ENCODE results near the gene ZBTB18.
"Not testable (repeated sequence)": the region's sequence is repeated elsewhere in the genome, so short reads cannot be mapped to it uniquely, and the experiment has no call there.

ZBTB18 gene

GRCh38 chr1:244050835-244051444, at the start of gene ZBTB18:
Gene ZBTB18 (plus strand): TSS chr1:244051283. CDS start chr1:244051432, 149 bp downstream.
- H3K9ac ChIP-seq (ENCODE audit: low read depth, low read length), result peak within 1 kb of the TSS; percentile 91
- H3K9me3 ChIP-seq (ENCODE audit: control insufficient read depth, insufficient read depth, low read length), result no peaks in the 10 kb centered on the region
- no peaks in the 10 kb centered on the region for H3K36me3 ChIP-seq (ENCODE audit: insufficient read depth, low read length)
- H3K4me1 ChIP-seq (ENCODE audit: insufficient read depth, low read length), result peaks cover 28% of the 10 kb centered on the region; the same call in 1 of the 2 replicates

- Histone ChIP-seq H3K36me3 (ENCODE audit: insufficient read depth, low read length) (no peaks in the 10 kb centered on the region), H3K9ac (ENCODE audit: low read depth, low read length) (no peak overlapping the region), H3K4me1 (ENCODE audit: insufficient read depth, low read length) (no peaks in the 10 kb centered on the region), H3K9me3 (ENCODE audit: control insufficient read depth, insufficient read depth, low read length) (no peaks in the 10 kb centered on the region)
Observed at GRCh38 chr1:244002721-244003120, 48.4 kb upstream of the ZBTB18 start.

- no peak overlapping the region for H3K9ac ChIP-seq (ENCODE audit: low read depth, low read length)
- no peaks in the 10 kb centered on the region for H3K36me3 ChIP-seq (ENCODE audit: insufficient read depth, low read length)
- H3K4me1 ChIP-seq (ENCODE audit: insufficient read depth, low read length), result peaks cover 2% of the 10 kb centered on the region; the same call in 1 of the 2 replicates
- H3K9me3 ChIP-seq (ENCODE audit: control insufficient read depth, insufficient read depth, low read length), result no peaks in the 10 kb centered on the region
Observed at GRCh38 chr1:244005455-244005854, 45.6 kb upstream of the ZBTB18 start.

GRCh38 chr1:244006381-244006901, 44.6 kb upstream of the ZBTB18 start:
- no peaks in the 10 kb centered on the region for H3K36me3 ChIP-seq (ENCODE audit: insufficient read depth, low read length)
- peaks cover 11% of the 10 kb centered on the region; the same call in 1 of the 2 replicates for H3K4me1 ChIP-seq (ENCODE audit: insufficient read depth, low read length)
- H3K9me3 ChIP-seq (ENCODE audit: control insufficient read depth, insufficient read depth, low read length), result no peaks in the 10 kb centered on the region
- no peak overlapping the region for H3K9ac ChIP-seq (ENCODE audit: low read depth, low read length)

DNA sequence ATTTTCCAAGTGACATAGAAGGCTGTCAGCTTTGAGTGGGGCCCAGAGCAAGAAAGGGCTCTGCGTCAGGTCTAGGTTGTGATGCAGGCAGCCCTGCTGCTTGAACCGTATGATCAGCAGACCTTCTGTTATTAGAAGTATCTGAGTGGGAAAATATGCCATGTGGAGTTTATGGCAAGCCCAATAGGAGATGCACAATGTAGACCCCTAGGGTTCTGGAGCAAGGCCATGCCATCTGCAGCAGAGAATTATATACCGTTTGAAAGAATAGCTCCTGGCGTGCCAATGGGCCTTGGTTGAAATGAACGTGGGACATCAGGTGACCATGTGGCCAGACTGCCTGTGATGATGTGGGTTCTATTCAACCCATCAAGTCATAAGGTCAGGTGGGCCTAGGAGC, 44.1 kb upstream of the ZBTB18 start:
- Histone ChIP-seq H3K4me1 (ENCODE audit: insufficient read depth, low read length) (peaks cover 15% of the 10 kb centered on the region), H3K9me3 (ENCODE audit: control insufficient read depth, insufficient read depth, low read length) (no peaks in the 10 kb centered on the region), H3K9ac (ENCODE audit: low read depth, low read length) (no peak overlapping the region), H3K36me3 (ENCODE audit: insufficient read depth, low read length) (no peaks in the 10 kb centered on the region)

GRCh38 chr1:244010191-244010590, 40.9 kb upstream of the ZBTB18 start:
- H3K36me3 ChIP-seq (ENCODE audit: insufficient read depth, low read length), result no peaks in the 10 kb centered on the region
- peaks cover 22% of the 10 kb centered on the region for H3K4me1 ChIP-seq (ENCODE audit: insufficient read depth, low read length)
- H3K9ac ChIP-seq (ENCODE audit: low read depth, low read length), result no peak overlapping the region
- no peaks in the 10 kb centered on the region for H3K9me3 ChIP-seq (ENCODE audit: control insufficient read depth, insufficient read depth, low read length)

- Histone ChIP-seq H3K4me1 (ENCODE audit: insufficient read depth, low read length) (peaks cover 22% of the 10 kb centered on the region), H3K9me3 (ENCODE audit: control insufficient read depth, insufficient read depth, low read length) (no peaks in the 10 kb centered on the region), H3K36me3 (ENCODE audit: insufficient read depth, low read length) (no peaks in the 10 kb centered on the region), H3K9ac (ENCODE audit: low read depth, low read length) (no peak overlapping the region)
Observed at GRCh38 chr1:244010703-244011123, 40.4 kb upstream of the ZBTB18 start.

GRCh38 chr1:244011271-244011670, 39.8 kb upstream of the ZBTB18 start:
- Histone ChIP-seq H3K36me3 (ENCODE audit: insufficient read depth, low read length) (no peaks in the 10 kb centered on the region), H3K9me3 (ENCODE audit: control insufficient read depth, insufficient read depth, low read length) (no peaks in the 10 kb centered on the region), H3K4me1 (ENCODE audit: insufficient read depth, low read length) (peaks cover 22% of the 10 kb centered on the region), H3K9ac (ENCODE audit: low read depth, low read length) (no peak overlapping the region)

GRCh38 chr1:244011786-244012185, 39.3 kb upstream of the ZBTB18 start:
- no peak overlapping the region for H3K9ac ChIP-seq (ENCODE audit: low read depth, low read length)
- H3K9me3 ChIP-seq (ENCODE audit: control insufficient read depth, insufficient read depth, low read length), result no peaks in the 10 kb centered on the region
- H3K36me3 ChIP-seq (ENCODE audit: insufficient read depth, low read length), result no peaks in the 10 kb centered on the region
- H3K4me1 ChIP-seq (ENCODE audit: insufficient read depth, low read length), result peaks cover 22% of the 10 kb centered on the region

DNA sequence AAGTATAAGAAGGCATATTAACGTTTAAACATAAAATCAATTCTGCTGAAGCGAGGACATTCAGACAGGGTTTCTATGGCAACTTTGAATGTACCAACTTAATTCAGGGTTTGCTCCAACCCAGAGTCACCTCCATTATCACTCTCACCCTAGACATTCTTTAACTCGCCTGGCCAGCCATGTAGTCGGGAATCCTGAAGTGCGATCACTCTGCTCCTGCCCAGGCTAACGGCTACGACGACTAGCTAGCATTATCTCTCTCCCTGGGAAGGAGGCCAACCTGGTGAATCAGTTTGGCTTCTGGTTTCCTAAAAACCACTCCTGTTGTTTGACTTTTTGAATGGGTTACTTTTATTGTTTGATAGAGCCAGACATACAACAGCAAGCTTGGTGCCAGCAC, 38.9 kb upstream of the ZBTB18 start:
- Histone ChIP-seq H3K36me3 (ENCODE audit: insufficient read depth, low read length) (no peaks in the 10 kb centered on the region), H3K4me1 (ENCODE audit: insufficient read depth, low read length) (peaks cover 22% of the 10 kb centered on the region), H3K9me3 (ENCODE audit: control insufficient read depth, insufficient read depth, low read length) (no peaks in the 10 kb centered on the region), H3K9ac (ENCODE audit: low read depth, low read length) (no peak overlapping the region)

DNA sequence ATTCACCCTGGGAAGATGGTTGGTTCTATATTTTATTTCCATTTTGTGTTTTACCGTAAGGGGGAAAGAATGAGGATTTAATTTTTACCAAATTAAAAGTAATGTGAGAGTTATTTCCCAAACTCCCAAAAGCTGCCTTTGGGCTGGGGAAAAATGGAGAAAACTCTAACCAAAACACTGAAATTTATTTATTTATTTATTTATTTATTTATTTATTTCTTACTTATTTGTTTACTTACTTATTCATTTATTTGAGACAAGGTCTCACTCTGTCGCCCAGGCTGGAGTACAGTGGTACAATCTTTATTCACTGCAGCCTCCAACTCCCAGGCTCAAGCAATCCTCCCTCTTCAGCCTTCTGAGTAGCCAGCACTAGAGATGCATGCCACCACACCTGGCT, 38.0 kb upstream of the ZBTB18 start:
- Histone ChIP-seq H3K4me1 (ENCODE audit: insufficient read depth, low read length) (peaks cover 22% of the 10 kb centered on the region), H3K9ac (ENCODE audit: low read depth, low read length) (no peak overlapping the region), H3K36me3 (ENCODE audit: insufficient read depth, low read length) (no peaks in the 10 kb centered on the region), H3K9me3 (ENCODE audit: control insufficient read depth, insufficient read depth, low read length) (no peaks in the 10 kb centered on the region)

GRCh38 chr1:244014862-244015261, 36.2 kb upstream of the ZBTB18 start:
- not testable (repeated sequence) for H3K36me3 ChIP-seq (ENCODE audit: insufficient read depth, low read length); H3K9ac ChIP-seq (ENCODE audit: low read depth, low read length); H3K9me3 ChIP-seq (ENCODE audit: control insufficient read depth, insufficient read depth, low read length)
- H3K4me1 ChIP-seq (ENCODE audit: insufficient read depth, low read length), result peaks cover 22% of the 10 kb centered on the region

DNA sequence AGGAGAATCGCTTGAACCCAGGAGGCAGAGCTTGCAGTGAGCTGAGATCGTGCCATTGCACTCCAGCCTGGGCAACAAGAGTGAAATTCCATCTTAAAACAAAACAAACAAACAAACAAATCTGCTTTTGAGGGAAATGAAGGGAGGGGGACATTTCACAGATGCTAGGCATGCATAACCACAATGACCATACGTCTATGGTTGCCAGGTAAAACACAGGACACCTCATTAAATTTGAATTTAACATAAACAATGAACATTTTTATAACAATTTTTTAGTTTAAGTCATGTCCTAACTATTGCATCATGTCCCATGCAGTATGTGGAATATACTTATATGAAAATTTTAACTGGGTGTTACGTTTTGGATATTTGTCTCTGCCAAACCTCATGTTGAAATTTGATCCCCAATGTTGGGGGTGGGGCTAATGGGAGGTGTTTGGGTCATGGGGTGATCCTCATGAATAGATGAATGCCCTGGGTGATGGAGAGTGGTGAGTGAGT, 31.0 kb upstream of the ZBTB18 start:
- Histone ChIP-seq H3K9ac (ENCODE audit: low read depth, low read length) (no peak overlapping the region), H3K4me1 (ENCODE audit: insufficient read depth, low read length) (peaks cover 14% of the 10 kb centered on the region)

GRCh38 chr1:244021427-244021826, 29.7 kb upstream of the ZBTB18 start:
- Histone ChIP-seq H3K36me3 (ENCODE audit: insufficient read depth, low read length) (no peaks in the 10 kb centered on the region), H3K9ac (ENCODE audit: low read depth, low read length) (no peak overlapping the region), H3K4me1 (ENCODE audit: insufficient read depth, low read length) (peaks cover 14% of the 10 kb centered on the region), H3K9me3 (ENCODE audit: control insufficient read depth, insufficient read depth, low read length) (no peaks in the 10 kb centered on the region)

More for the DNA sequence above, 31.0 kb upstream of the ZBTB18 start:
- H3K9me3 ChIP-seq (ENCODE audit: control insufficient read depth, insufficient read depth, low read length), result no peaks in the 10 kb centered on the region
- no peaks in the 10 kb centered on the region for H3K36me3 ChIP-seq (ENCODE audit: insufficient read depth, low read length)

DNA sequence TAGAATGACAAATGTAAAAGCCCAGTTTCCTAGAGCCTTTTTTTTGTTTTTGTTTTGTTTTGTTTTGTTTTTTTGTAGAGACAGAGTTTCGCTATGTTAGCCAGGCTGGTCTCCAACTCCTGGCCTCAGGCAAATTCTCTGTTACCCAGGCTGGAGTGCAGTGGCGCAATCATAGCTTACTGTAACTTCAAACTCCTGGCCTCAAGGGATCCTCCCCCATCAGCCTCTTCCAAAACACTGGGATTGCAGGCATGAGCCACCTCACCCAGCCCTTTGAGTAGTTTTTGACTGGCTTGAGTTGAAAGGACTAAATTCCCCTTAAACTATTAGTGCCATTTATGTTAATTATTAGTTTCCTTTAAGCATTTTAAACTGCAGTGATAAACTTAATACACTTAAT, 28.8 kb upstream of the ZBTB18 start:
- Histone ChIP-seq H3K4me1 (ENCODE audit: insufficient read depth, low read length) (peaks cover 14% of the 10 kb centered on the region), H3K36me3 (ENCODE audit: insufficient read depth, low read length) (no peaks in the 10 kb centered on the region), H3K9me3 (ENCODE audit: control insufficient read depth, insufficient read depth, low read length) (no peaks in the 10 kb centered on the region), H3K9ac (ENCODE audit: low read depth, low read length) (no peak overlapping the region)

Measured in ES-I3 (cell line).